Stomach smooth muscle (tissue), 2 donors: ENCODE data around the gene SLC6A3.

Experiments used
- H3K27ac ChIP-seq: one replicate; pipeline ENCODE4 v1.7.0; 2013; ENCODE audit warnings: mild to moderate bottlenecking, low read length, inconsistent platforms
- H3K27me3 ChIP-seq, 2 donors: one replicate each; pipeline ENCODE4 v1.7.0; 2013; ENCODE audit warnings: low read length in 2 of 2; ENCODE audit not compliant: insufficient read depth in 2 of 2, control insufficient read depth in 1 of 2
- H3K36me3 ChIP-seq, 2 donors: one replicate each; pipeline ENCODE4 v1.7.0; 2013; ENCODE audit warnings: low read length in 2 of 2; ENCODE audit not compliant: control insufficient read depth in 2 of 2, insufficient read depth in 2 of 2
- H3K4me1 ChIP-seq: one replicate; pipeline ENCODE4 v1.7.0; 2013; ENCODE audit warnings: low read length; ENCODE audit not compliant: control insufficient read depth, insufficient read depth
- H3K4me3 ChIP-seq, 2 donors: one replicate each; pipeline ENCODE4 v1.7.0; 2013; ENCODE audit warnings: low read length in 2 of 2
- H3K9ac ChIP-seq, 2 donors: one replicate each; pipeline ENCODE4 v1.7.0; 2013; ENCODE audit warnings: low read length in 2 of 2, mild to moderate bottlenecking in 1 of 2
- H3K9me3 ChIP-seq, 2 donors: one replicate each; pipeline ENCODE4 v1.7.0; 2013; ENCODE audit warnings: low read length in 2 of 2; ENCODE audit not compliant: control insufficient read depth in 2 of 2
- donor health status: healthy.
- donor health status: Pancreatic carcinoma.

Gene SLC6A3

DNA sequence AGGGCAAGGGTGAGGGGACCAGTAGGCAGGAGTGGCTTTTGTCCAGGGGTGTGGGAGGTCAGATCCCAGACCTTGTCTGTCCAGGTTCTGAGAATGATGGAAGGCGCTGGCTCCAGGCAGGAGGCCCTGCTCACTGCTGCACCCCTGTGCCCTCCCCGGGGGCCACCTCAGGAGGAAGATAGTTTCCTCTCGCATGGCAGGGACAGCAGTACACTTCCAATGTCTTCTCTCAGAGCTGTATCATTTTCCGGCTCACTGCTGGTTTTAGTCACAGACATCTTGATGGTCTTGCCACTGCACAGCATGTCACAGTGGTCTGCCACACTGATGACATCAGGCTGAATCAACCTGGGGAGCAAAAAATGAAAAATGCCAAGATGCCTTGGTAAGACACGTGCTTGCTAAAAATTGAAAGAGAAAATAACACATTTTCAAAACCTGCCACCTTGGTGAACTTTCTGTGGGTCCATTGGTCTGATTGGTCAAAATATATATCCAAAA lies 3.3 kb upstream of the SLC6A3 start:
- peaks cover 26 to 37% of the 10 kb centered on the region in 2 donors for H3K27me3 ChIP-seq
- no peak overlapping the region for H3K27ac ChIP-seq
- peaks cover 0 to 2% of the 10 kb centered on the region in 2 donors for H3K9me3 ChIP-seq
- H3K9ac ChIP-seq = no peak overlapping the region
- H3K4me1 ChIP-seq = peaks cover 10% of the 10 kb centered on the region
- H3K4me3 ChIP-seq = no peak overlapping the region
- no peaks in the 10 kb centered on the region for H3K36me3 ChIP-seq

GRCh38 chr5:1447671-1448361 lies 2.6 kb upstream of the SLC6A3 start:
- Histone ChIP-seq H3K36me3 (no peaks in the 10 kb centered on the region), H3K27me3 (peaks cover 32 to 45% of the 10 kb centered on the region in 2 donors), H3K27ac (no peak overlapping the region), H3K4me1 (peaks cover 10% of the 10 kb centered on the region), H3K9me3 (no peaks in the 10 kb centered on the region), H3K4me3 (no peak overlapping the region), H3K9ac (no peak overlapping the region)

GRCh38 chr5:1446602-1447343 lies 1.5 kb upstream of the SLC6A3 start:
- Histone ChIP-seq H3K9ac (no peak overlapping the region), H3K27ac (no peak overlapping the region), H3K9me3 (no peaks in the 10 kb centered on the region), H3K4me1 (peaks cover 10% of the 10 kb centered on the region), H3K4me3 (no peak overlapping the region), H3K36me3 (no peaks in the 10 kb centered on the region), H3K27me3 (peaks cover 32 to 55% of the 10 kb centered on the region in 2 donors)

GRCh38 chr5:1445689-1446601 lies 705 bp upstream of the SLC6A3 start:
- Histone ChIP-seq H3K9ac (no peak overlapping the region), H3K9me3 (no peaks in the 10 kb centered on the region), H3K27me3 (peaks cover 36 to 63% of the 10 kb centered on the region in 2 donors), H3K4me1 (peaks cover 10% of the 10 kb centered on the region), H3K4me3 (no peak overlapping the region), H3K36me3 (no peaks in the 10 kb centered on the region), H3K27ac (no peak overlapping the region)

DNA sequence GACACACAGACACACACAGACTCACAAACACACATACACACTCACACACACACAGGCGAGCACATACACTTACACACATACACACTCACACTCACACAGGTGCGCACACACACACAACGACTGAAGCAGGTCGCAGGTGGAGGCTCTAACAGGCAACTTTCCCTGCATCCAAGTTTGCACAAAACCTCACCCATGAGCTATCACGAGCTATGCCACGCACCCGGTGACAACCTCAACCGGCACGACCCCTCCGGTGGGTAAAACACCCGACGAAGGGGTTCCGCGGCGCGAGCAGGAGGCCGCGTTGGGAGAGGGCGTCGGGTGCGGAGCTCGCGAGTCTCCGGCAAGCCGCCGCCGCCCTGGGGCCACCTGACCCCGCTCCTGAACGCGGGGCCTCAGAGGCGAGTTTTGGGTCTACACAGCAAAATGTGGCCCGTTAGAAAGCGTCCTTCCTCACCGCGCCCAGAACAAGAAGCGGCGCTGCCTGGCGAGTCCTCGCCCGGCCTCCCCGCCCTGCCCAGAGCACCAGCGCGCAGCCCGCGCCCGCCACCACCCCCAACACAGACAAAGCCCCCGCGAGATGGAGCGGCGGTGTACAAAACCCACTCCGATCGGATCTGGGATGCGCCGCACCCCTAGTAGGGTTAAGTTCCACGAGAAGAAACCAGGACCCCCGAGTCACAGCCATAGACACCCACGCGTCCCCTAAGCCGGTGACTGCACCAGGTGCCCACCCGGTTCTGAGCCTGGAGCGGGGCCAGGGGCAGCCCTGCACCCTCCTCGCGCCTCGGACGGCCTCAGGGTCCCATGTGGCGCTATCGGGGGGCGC lies 665 bp downstream of the SLC6A3 start:
- H3K36me3 ChIP-seq = no peaks in the 10 kb centered on the region

GRCh38 chr5:1443991-1444360 lies 1.3 kb downstream of the SLC6A3 start:
- Histone ChIP-seq H3K36me3 (no peaks in the 10 kb centered on the region), H3K9ac (no peak overlapping the region), H3K27ac (no peak overlapping the region), H3K4me1 (peaks cover 10% of the 10 kb centered on the region), H3K9me3 (peaks cover 5 to 9% of the 10 kb centered on the region in 2 donors), H3K27me3 (peaks cover 45 to 71% of the 10 kb centered on the region in 2 donors), H3K4me3 (no peak overlapping the region)

More for the DNA sequence above, 665 bp downstream of the SLC6A3 start:
- H3K4me1 ChIP-seq = peaks cover 10% of the 10 kb centered on the region
- peak overlapping the region in 1 of 2 donors; percentile 29 for H3K4me3 ChIP-seq
- no peak overlapping the region for H3K27ac ChIP-seq
- H3K9me3 ChIP-seq = peaks cover 5 to 9% of the 10 kb centered on the region in 2 donors
- peaks cover 42 to 72% of the 10 kb centered on the region in 2 donors for H3K27me3 ChIP-seq
- no peak overlapping the region for H3K9ac ChIP-seq

DNA sequence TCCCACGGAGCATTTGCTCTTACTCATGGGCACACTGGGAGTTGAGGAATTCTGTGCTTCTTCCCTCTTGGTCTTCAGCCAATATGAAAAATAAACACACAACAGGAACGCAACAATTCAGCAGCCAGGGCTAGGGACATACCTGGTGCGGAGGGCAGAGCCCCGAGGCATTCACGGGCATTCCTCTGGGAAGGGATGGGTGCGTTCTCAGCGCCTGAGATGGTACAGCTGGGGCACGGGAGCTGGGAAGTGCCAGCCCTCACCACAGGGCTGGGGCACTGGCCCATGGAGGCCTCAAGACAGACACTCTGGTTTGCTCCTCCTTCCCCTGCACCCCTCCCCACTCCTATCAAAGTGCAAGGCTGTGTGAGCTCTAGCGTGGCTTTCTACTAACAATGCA lies 2.1 kb downstream of the SLC6A3 start:
- Histone ChIP-seq H3K9ac (no peak overlapping the region), H3K27me3 (peaks cover 46 to 72% of the 10 kb centered on the region in 2 donors)

DNA sequence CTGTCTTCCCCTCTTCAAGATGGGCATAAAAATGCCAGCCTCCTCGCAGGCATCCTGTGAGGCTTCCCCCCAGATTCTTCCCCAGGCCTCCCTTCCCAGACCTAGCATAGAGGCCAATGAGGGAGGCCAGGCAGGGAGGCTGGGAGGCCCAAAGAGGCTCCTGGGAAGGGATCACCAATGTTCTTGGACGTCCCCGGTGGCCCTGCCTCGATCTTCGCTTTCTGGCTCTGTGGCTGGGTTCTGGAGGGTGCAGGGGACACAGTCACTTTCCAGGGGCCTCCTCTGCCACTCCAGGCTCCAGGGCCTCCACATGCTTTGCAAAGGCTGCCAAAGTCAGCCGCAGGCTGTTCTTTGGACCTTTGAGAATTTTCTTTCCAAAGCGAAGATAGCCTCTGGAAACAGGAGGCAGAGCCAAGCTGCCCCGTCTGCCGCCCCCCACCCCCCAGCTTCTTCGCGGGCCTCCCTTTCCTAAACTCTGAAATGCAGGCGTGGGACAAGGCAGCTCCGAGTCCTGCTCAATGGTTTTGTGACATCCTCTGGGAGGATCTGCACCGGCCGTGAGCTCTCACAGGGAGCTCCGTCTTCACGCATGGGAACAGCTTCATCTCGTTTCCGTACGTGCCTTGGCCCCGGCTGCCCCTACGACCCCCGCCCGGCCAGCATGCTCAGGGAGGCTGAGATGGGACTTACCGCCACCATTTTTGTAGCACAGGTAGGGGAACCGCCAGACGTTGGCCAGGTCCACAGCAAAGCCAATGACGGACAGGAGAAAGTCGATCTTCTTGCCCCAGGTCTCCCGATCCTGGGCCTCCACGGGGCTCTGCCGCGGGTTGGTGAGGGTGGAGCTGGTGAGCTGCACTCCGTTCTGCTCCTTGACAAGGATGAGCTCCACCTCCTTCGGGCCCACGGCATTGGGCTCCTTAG lies 2.8 kb downstream of the SLC6A3 start:
- Histone ChIP-seq H3K4me1 (peaks cover 10% of the 10 kb centered on the region), H3K9me3 (peaks cover 5 to 9% of the 10 kb centered on the region in 2 donors), H3K9ac (no peak overlapping the region), H3K27ac (no peak overlapping the region), H3K4me3 (no peak overlapping the region), H3K36me3 (no peaks in the 10 kb centered on the region), H3K27me3 (peaks cover 45 to 70% of the 10 kb centered on the region in 2 donors)

More for the DNA sequence above, 2.1 kb downstream of the SLC6A3 start:
- Histone ChIP-seq H3K36me3 (no peaks in the 10 kb centered on the region), H3K4me3 (no peak overlapping the region), H3K4me1 (peaks cover 10% of the 10 kb centered on the region), H3K27ac (no peak overlapping the region), H3K9me3 (peaks cover 5 to 9% of the 10 kb centered on the region in 2 donors)

GRCh38 chr5:1441166-1441865 lies 3.9 kb downstream of the SLC6A3 start:
- Histone ChIP-seq H3K4me1 (peaks cover 10% of the 10 kb centered on the region), H3K9me3 (peaks cover 5 to 9% of the 10 kb centered on the region in 2 donors), H3K9ac (no peak overlapping the region), H3K4me3 (no peak overlapping the region), H3K36me3 (no peaks in the 10 kb centered on the region), H3K27ac (no peak overlapping the region), H3K27me3 (peaks cover 44 to 64% of the 10 kb centered on the region in 2 donors)
